Gastroesophageal sphincter (tissue), 4 donors: Measurements from ENCODE around the gene FNDC3B. TPM values are rescaled to one million over a fixed set of nuclear protein-coding genes. Genes with fewer than 3 reads are reported as not detected.

Experiments used
- ATAC-seq: fragments of 150-250 bp; one replicate; pipeline ENCODE4 v1.9.1; 2016; ENCODE audit warnings: mild to moderate bottlenecking, moderate library complexity
- H3K27ac ChIP-seq, 4 donors: fragments of 200-600 bp; sonication (generic) in 3 of 4; 1 replicate in 3 of 4; 2 replicates in 1 of 4; pipeline ENCODE4 v1.5.1; 2016 to 2019
- H3K27me3 ChIP-seq: fragments of 200-600 bp; sonication (generic); one replicate; pipeline ENCODE4 v1.5.1; 2019
- H3K36me3 ChIP-seq, 2 donors: fragments of 200-600 bp; sonication (generic); one replicate each; pipeline ENCODE4 v1.5.1; 2019; ENCODE audit warnings: control low read depth in 1 of 2
- H3K4me1 ChIP-seq, 3 donors: fragments of 200-600 bp; sonication (generic); 1 replicate in 2 of 3; 2 replicates in 1 of 3; pipeline ENCODE4 v1.5.1; 2016 to 2019; ENCODE audit warnings: control low read depth in 2 of 3
- H3K4me3 ChIP-seq, 2 donors: fragments of 200-600 bp; sonication (generic); one replicate each; pipeline ENCODE4 v1.5.1; 2019; ENCODE audit warnings: mild to moderate bottlenecking in 1 of 2, moderate library complexity in 1 of 2
- H3K9me3 ChIP-seq, 3 donors: fragments of 200-600 bp; sonication (generic); one replicate each; pipeline ENCODE4 v1.5.1; 2017 to 2019; ENCODE audit warnings: control low read depth in 2 of 3
- EP300 ChIP-seq: sonication (generic); formaldehyde crosslinking; IDR thresholded peaks from one replicate; pipeline ENCODE4 v1.6.1; 2017; ENCODE audit warnings: antibody characterized with exemption, mild to moderate bottlenecking
- POLR2A ChIP-seq, 2 donors: fragments of 450-650 bp; IDR thresholded peaks; one replicate each; pipeline ENCODE4 v1.6.1; 2017; ENCODE audit warnings: antibody characterized with exemption in 2 of 2, mild to moderate bottlenecking in 2 of 2, moderate library complexity in 1 of 2
- POLR2AphosphoS5 ChIP-seq: sonication (generic); formaldehyde crosslinking; IDR thresholded peaks from one replicate; pipeline ENCODE4 v1.6.1; 2017; ENCODE audit warnings: antibody characterized with exemption
- WGBS, 2 donors: methylation state at CpG; one replicate each; pipeline ENCODE4 v1.1.5; 2018; ENCODE audit warnings: low coverage in 1 of 2; 5-methylcytosine and 5-hydroxymethylcytosine counted together
- total RNA-seq, 4 donors: library from RNA; depleted of rRNA; stranded (reverse); fragments of >200 nt; gene quantifications; one replicate each; pipeline ENCODE4 v1.1.0, GENCODE V29; 2016
- TF ChIP-seq, protein P1 (sequence below), 4 experiments: fragments of 200-600 bp in 2 of 4; fragments of 450-650 bp in 2 of 4; sonication (generic) in 1 of 4; IDR thresholded peaks; one replicate each; pipeline ENCODE4 v1.5.1; 2017 to 2019; ENCODE audit warnings: antibody characterized with exemption in 4 of 4, mild to moderate bottlenecking in 2 of 4, moderate library complexity in 2 of 4

Gene FNDC3B
- total RNA-seq, 4 donors from 2014 or later: 53.1 to 97.2 (median 70.8) TPM

DNA sequence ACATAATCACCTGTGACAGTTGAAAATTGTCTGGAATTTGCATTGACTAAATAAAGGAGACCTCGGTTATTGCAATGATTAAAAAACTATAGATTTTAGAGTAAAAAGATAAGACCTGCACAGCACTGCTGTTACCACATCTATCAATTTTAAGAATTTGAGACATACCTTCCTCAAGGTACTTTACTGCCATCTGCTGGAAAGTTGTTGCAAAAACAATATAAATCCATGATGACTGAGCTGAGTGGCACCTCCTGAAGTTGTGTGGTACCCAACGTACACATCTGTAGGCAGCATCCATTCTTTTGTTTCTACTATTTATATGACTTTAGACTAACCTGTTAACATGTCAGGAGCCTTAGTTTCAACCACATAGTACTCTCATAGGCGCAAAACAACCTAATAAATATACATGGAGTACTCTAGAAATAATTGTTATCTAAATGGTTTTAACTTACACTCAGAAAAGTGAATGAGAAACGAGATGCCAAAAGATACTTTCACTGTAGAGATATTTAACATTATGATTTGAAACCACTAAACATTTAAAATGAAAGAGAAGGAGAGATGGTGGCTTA, 302.2 kb downstream of the FNDC3B start:
- no peak for TF ChIP-seq POLR2A (IDR thresholded peaks at IDR 0.05)
- TF ChIP-seq EP300: no peak
- TF ChIP-seq, protein P1, sequence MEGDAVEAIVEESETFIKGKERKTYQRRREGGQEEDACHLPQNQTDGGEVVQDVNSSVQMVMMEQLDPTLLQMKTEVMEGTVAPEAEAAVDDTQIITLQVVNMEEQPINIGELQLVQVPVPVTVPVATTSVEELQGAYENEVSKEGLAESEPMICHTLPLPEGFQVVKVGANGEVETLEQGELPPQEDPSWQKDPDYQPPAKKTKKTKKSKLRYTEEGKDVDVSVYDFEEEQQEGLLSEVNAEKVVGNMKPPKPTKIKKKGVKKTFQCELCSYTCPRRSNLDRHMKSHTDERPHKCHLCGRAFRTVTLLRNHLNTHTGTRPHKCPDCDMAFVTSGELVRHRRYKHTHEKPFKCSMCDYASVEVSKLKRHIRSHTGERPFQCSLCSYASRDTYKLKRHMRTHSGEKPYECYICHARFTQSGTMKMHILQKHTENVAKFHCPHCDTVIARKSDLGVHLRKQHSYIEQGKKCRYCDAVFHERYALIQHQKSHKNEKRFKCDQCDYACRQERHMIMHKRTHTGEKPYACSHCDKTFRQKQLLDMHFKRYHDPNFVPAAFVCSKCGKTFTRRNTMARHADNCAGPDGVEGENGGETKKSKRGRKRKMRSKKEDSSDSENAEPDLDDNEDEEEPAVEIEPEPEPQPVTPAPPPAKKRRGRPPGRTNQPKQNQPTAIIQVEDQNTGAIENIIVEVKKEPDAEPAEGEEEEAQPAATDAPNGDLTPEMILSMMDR (IDR thresholded peaks at IDR 0.05): peak; percentile 51 to 76 (median 67)
- TF ChIP-seq POLR2AphosphoS5: no peak
- 32 to 40% methylated on average over 4 of the region's 4 CpGs for WGBS, 2 donors
- no peaks in the 10 kb centered on the region for H3K4me1 ChIP-seq
- no peaks in the 10 kb centered on the region for H3K9me3 ChIP-seq
- no peaks in the 10 kb centered on the region for H3K27me3 ChIP-seq
- H3K27ac ChIP-seq: no peak overlapping the region
- H3K4me3 ChIP-seq: no peak overlapping the region
- peaks cover 6 to 94% of the 10 kb centered on the region in 2 donors for H3K36me3 ChIP-seq
- ATAC-seq: peak; percentile 34

DNA sequence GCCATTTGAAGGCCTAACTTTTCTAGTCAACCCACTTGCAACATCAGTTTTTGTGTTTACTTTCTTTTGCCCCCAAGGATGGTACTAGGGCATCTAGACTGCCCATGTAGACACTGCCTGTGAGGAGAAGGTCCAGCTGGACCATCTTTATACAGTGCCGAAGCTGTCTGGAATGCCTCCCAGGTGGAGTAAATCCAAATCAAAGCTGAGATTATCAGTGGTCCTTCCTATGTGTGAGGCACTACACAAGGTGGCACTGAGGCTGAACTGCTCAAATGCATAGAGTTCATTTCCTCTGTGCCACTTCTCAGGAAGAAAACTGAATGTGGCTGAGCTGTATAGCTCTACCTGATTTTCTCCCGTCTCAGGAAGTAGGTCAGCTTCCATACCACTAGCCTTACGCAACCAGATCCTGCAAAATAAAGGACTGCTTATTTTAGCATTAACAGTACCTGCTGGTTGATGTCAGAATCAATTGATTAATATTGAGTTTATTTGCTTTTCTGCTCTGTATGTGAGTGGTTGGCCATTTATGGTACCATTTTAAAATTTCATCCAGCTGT, 302.8 kb downstream of the FNDC3B start:
- no peak for TF ChIP-seq POLR2AphosphoS5
- TF ChIP-seq, protein P1 (IDR thresholded peaks at IDR 0.05): no peak
- TF ChIP-seq EP300: no peak
- no peak for TF ChIP-seq POLR2A (IDR thresholded peaks at IDR 0.05)
- no peak overlapping the region for H3K4me3 ChIP-seq
- 69 to 89% methylated on average over 3 of the region's 3 CpGs for WGBS, 2 donors
- H3K9me3 ChIP-seq: no peaks in the 10 kb centered on the region
- no peaks in the 10 kb centered on the region for H3K27me3 ChIP-seq
- no peak for ATAC-seq
- no peak overlapping the region for H3K27ac ChIP-seq
- H3K36me3 ChIP-seq: peaks cover 6 to 96% of the 10 kb centered on the region in 2 donors
- H3K4me1 ChIP-seq: no peaks in the 10 kb centered on the region

DNA sequence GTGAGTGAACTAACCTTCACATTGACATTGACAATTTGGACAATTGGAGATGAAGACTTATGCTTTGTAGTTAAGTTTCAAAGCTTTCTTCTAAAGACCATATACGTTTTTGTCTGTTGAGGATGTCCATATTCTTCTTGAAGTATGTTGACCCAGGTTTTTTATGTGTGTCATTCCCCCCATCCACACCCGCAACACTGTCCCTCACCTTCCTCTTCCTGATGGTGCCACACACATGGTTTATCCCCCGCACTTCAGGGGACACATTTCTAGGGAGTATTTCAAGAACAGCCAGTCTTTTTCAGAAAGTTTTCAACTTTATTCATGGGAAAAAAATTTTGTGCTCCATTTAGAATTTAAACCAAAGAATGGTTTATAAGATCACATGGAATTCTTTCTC, 303.7 kb downstream of the FNDC3B start:
- no peak for ATAC-seq
- no peak overlapping the region for H3K27ac ChIP-seq
- peaks cover 6 to 98% of the 10 kb centered on the region in 2 donors for H3K36me3 ChIP-seq
- TF ChIP-seq POLR2AphosphoS5 (no peak), POLR2A (IDR thresholded peaks at IDR 0.05) (no peak), EP300 (no peak)
- TF ChIP-seq, protein P1 (IDR thresholded peaks at IDR 0.05): no peak
- H3K4me1 ChIP-seq: no peaks in the 10 kb centered on the region
- no peaks in the 10 kb centered on the region for H3K9me3 ChIP-seq
- WGBS, 2 donors: 90 to 96% methylated on average over 3 of the region's 3 CpGs
- no peak overlapping the region for H3K4me3 ChIP-seq
- H3K27me3 ChIP-seq: no peaks in the 10 kb centered on the region

DNA sequence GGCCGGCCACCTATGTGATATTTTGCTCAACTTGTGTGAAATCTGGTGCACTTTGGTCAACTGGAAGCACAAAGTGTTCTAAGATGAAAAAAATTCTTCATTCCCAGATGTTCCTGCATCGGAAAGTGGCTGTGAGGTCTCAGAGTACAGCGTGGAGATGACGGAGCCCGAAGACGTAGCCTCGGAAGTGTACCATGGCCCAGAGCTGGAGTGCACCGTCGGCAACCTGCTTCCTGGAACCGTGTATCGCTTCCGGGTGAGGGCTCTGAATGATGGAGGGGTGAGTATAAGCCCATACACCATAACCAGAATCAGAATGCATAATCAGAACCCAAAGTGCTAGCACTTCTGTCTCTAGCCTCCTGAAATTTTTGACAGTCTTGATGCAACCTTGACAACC, 304.6 kb downstream of the FNDC3B start:
- Histone ChIP-seq H3K9me3 (no peaks in the 10 kb centered on the region), H3K27me3 (no peaks in the 10 kb centered on the region), H3K27ac (no peak overlapping the region), H3K36me3 (peaks cover 6 to 98% of the 10 kb centered on the region in 2 donors), H3K4me1 (no peaks in the 10 kb centered on the region), H3K4me3 (no peak overlapping the region)
- WGBS, 2 donors: 86 to 88% methylated on average over 5 to 12 of the region's 12 CpGs
- no peak for ATAC-seq
- TF ChIP-seq POLR2AphosphoS5 (no peak), POLR2A (IDR thresholded peaks at IDR 0.05) (no peak), EP300 (no peak)
- TF ChIP-seq, protein P1 (IDR thresholded peaks at IDR 0.05): no peak

DNA sequence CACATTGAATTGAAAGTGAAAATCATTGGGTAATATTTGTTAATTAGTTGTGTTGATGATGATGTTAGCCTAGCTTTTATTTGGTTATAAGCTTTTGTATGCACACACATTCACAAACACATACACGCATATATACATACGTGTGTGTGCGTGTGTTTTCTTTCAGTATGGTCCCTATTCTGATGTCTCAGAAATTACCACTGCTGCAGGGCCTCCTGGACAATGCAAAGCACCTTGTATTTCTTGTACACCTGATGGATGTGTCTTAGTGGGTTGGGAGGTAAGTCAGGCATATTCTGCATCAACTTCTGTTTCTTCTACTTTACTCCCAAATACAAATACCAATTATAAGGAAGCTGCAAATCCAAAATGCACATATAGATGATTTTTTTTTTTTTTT, 306.8 kb downstream of the FNDC3B start:
- H3K27me3 ChIP-seq: no peaks in the 10 kb centered on the region
- no peak for ATAC-seq
- no peaks in the 10 kb centered on the region for H3K4me1 ChIP-seq
- peaks cover 6 to 95% of the 10 kb centered on the region in 2 donors for H3K36me3 ChIP-seq
- H3K9me3 ChIP-seq: no peaks in the 10 kb centered on the region
- 75 to 89% methylated on average over 3 of the region's 3 CpGs for WGBS, 2 donors
- H3K27ac ChIP-seq: no peak overlapping the region
- TF ChIP-seq POLR2A (IDR thresholded peaks at IDR 0.05) (no peak), EP300 (no peak), POLR2AphosphoS5 (no peak)
- TF ChIP-seq, protein P1 (IDR thresholded peaks at IDR 0.05): no peak
- no peak overlapping the region for H3K4me3 ChIP-seq
